Activated naive CD4-positive, alpha-beta T cell treated with anti-CD3 and anti-CD28 coated beads for 36 hours (primary cell): Measurements from ENCODE around the gene FOXP3. TPM values are rescaled to one million over a fixed set of nuclear protein-coding genes. Genes with fewer than 3 reads are reported as not detected.
A peak's percentile ranks its signal among the peaks of the same experiment; 100 is the strongest.

Source experiments
- CTCF ChIA-PET: fragments of 350-600 bp; sonication (Branson Sonifier 250); formaldehyde crosslinking; loops from one replicate; lab custom pipeline; 2021; ENCODE audit warnings: antibody characterized with exemption; lab: Charles Lee
- DNase-seq: peaks from one replicate; pipeline ENCODE4 v3.0.0-alpha.2; 2020
- H3K27ac Mint-ChIP-seq: one replicate; pipeline ENCODE4 v1.8.0; 2021; ENCODE audit warnings: mild to moderate bottlenecking, mixed read lengths
- H3K27me3 Mint-ChIP-seq: one replicate; pipeline ENCODE4 v1.8.0; 2021; ENCODE audit warnings: low read depth, mixed read lengths
- H3K36me3 Mint-ChIP-seq: one replicate; pipeline ENCODE4 v1.8.0; 2021; ENCODE audit warnings: low read depth, mixed read lengths
- H3K4me1 Mint-ChIP-seq: one replicate; pipeline ENCODE4 v1.8.0; 2021; ENCODE audit warnings: low read depth, mixed read lengths
- H3K4me3 Mint-ChIP-seq: one replicate; pipeline ENCODE4 v1.8.0; 2021; ENCODE audit warnings: mild to moderate bottlenecking, moderate library complexity, mixed read lengths
- H3K9me3 Mint-ChIP-seq: one replicate; pipeline ENCODE4 v1.8.0; 2021; ENCODE audit warnings: mixed read lengths
- intact Hi-C: fragments of 100-400 bp; cut with micrococcal nuclease; formaldehyde crosslinking; loops from one replicate; pipeline ENCODE4 v1.15.1; 2023
- total RNA-seq, 2 experiments: library from RNA; stranded (reverse); gene quantifications; one replicate each; pipeline ENCODE4 v1.2.3, GENCODE V29; 2021

FOXP3 gene
- total RNA-seq, 2 experiments from 2014 or later = 7.1 to 7.5 TPM

- H3K36me3 Mint-ChIP-seq = no peaks in the 10 kb centered on the region
- peak; percentile 27 for DNase-seq
- intact Hi-C loops = loop anchor here (1.0 kb wide), 1 partner anchor 9 kb away; the partner anchor contains the start of gene SYP
- no peak overlapping the region for H3K4me3 Mint-ChIP-seq
- H3K4me1 Mint-ChIP-seq = no peaks in the 10 kb centered on the region
- no peak overlapping the region for H3K27ac Mint-ChIP-seq
- no peaks in the 10 kb centered on the region for H3K9me3 Mint-ChIP-seq
- no peaks in the 10 kb centered on the region for H3K27me3 Mint-ChIP-seq
- CTCF ChIA-PET = interaction anchor here (0.6 kb wide), 1 partner anchor 41 kb away, joined by 3 read pairs; no protein-coding TSS in a partner anchor
These were observed 54.9 kb downstream of the FOXP3 start for GRCh38 chrX:49209434-49210251.

DNA sequence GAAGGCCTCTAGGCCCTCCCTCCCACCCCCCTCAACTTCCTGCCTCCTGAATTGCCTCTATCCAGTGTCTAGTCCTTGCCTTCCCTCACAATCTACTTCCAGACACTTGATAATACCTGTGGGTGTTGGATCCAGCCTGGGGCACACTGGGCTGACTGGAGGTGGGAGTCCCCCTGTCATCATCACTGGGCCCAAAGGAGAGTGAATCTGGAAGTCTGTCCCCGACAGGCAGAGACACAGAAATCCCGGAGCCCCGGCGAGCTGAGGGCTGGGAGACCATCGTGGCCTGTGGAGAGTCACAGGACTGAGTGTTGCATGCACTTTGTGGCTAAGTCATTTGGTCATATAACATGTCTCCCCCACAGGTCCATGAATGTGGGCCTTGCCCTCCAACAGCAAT, 56.1 kb downstream of the FOXP3 start:
- CTCF ChIA-PET = no interaction called here
- DNase-seq = no peak
- Mint-ChIP-seq H3K4me3 (no peak overlapping the region), H3K36me3 (no peaks in the 10 kb centered on the region), H3K4me1 (no peaks in the 10 kb centered on the region), H3K9me3 (no peaks in the 10 kb centered on the region), H3K27me3 (no peaks in the 10 kb centered on the region), H3K27ac (no peak overlapping the region)
- intact Hi-C loops = no loop called here

GRCh38 chrX:49206543-49206942, 58.0 kb downstream of the FOXP3 start:
- Mint-ChIP-seq H3K4me1 (no peaks in the 10 kb centered on the region), H3K27ac (no peak overlapping the region), H3K9me3 (no peaks in the 10 kb centered on the region), H3K27me3 (no peaks in the 10 kb centered on the region), H3K4me3 (no peak overlapping the region), H3K36me3 (no peaks in the 10 kb centered on the region)
- intact Hi-C loops = no loop called here
- CTCF ChIA-PET = no interaction called here
- no peak for DNase-seq

DNA sequence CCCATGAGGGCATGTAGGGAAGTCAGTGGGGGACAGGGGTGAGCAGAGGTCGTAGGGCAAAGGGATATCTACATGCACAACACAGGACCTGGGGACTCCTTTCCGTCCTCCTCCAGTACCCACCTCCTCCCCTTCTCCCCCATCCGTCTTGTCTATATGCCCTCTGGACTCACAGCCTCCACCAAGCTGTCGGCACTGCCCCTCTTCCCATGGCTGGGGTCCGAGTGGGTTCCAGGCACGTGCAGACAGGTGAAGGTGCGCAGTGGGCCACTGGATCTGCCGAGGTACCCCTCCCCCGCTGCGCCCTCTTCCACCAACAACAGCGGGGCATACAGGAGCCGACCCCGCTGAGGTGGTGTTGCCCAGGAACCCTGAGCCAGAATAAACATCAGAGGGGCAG, 59.1 kb downstream of the FOXP3 start:
- Mint-ChIP-seq H3K4me3 (no peak overlapping the region), H3K9me3 (no peaks in the 10 kb centered on the region), H3K4me1 (peaks cover 2% of the 10 kb centered on the region), H3K27ac (no peak overlapping the region), H3K36me3 (no peaks in the 10 kb centered on the region), H3K27me3 (no peaks in the 10 kb centered on the region)
- DNase-seq = no peak
- intact Hi-C loops = no loop called here
- CTCF ChIA-PET = no interaction called here

DNA sequence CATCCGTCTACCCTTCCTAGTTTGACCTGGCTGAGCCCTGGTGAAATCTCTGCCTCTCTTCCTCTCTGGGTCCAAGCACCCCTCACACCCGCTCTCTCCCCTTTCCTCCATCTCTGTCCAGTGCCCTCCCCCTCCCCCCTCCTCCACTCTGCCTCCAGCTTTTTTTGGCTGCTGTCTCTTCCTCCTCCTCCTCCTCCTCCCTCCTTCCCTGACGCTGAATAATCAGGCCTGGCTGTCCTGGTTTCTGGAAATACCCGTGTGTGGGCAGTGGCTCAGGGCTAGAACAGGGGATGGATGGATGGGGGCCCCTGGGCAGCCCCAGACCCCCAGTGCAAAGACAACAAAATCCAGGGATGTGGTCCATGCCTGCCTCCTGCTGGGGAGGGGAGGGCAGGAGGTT, 59.8 kb downstream of the FOXP3 start:
- CTCF ChIA-PET = no interaction called here

GRCh38 chrX:49204017-49204416, 60.5 kb downstream of the FOXP3 start:
- Mint-ChIP-seq H3K27me3 (no peaks in the 10 kb centered on the region), H3K4me3 (no peak overlapping the region), H3K4me1 (peaks cover 7% of the 10 kb centered on the region), H3K27ac (no peak overlapping the region), H3K36me3 (no peaks in the 10 kb centered on the region), H3K9me3 (no peaks in the 10 kb centered on the region)
- no peak for DNase-seq
- CTCF ChIA-PET = no interaction called here
- intact Hi-C loops = no loop called here

More for the DNA sequence above, 59.8 kb downstream of the FOXP3 start:
- no peaks in the 10 kb centered on the region for H3K36me3 Mint-ChIP-seq
- DNase-seq = no peak
- intact Hi-C loops = no loop called here
- H3K27me3 Mint-ChIP-seq = no peaks in the 10 kb centered on the region
- H3K4me1 Mint-ChIP-seq = peaks cover 4% of the 10 kb centered on the region
- no peak overlapping the region for H3K4me3 Mint-ChIP-seq
- H3K27ac Mint-ChIP-seq = no peak overlapping the region
- H3K9me3 Mint-ChIP-seq = no peaks in the 10 kb centered on the region

GRCh38 chrX:49203536-49203935, 61.0 kb downstream of the FOXP3 start:
- no peaks in the 10 kb centered on the region for H3K36me3 Mint-ChIP-seq
- intact Hi-C loops = no loop called here
- peaks cover 12% of the 10 kb centered on the region for H3K4me1 Mint-ChIP-seq
- H3K27me3 Mint-ChIP-seq = no peaks in the 10 kb centered on the region
- no peak overlapping the region for H3K27ac Mint-ChIP-seq
- no peak overlapping the region for H3K4me3 Mint-ChIP-seq
- CTCF ChIA-PET = no interaction called here
- DNase-seq = no peak
- H3K9me3 Mint-ChIP-seq = no peaks in the 10 kb centered on the region

DNA sequence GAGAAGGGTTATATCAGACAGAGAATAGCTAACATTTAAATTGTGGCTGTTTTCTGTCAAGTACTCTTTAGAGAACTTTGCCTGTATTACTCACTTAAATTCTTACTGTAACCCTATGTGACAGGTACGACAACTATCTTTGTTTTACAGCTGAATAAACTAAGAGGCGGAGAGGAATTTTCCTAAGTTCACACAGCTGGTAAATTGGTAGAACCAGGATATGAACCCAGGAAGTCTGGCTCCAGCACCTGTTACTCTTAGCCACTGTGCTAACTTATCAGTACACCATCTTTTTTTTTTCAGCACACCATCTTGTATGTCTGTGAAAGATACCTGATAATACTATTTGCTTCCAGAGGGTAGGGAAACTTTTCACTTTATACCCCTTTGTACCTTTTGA, 62.5 kb downstream of the FOXP3 start:
- Mint-ChIP-seq H3K36me3 (no peaks in the 10 kb centered on the region), H3K27ac (no peak overlapping the region)
- intact Hi-C loops = no loop called here

More for the DNA sequence above, 62.5 kb downstream of the FOXP3 start:
- CTCF ChIA-PET = no interaction called here
- DNase-seq = no peak
- H3K4me3 Mint-ChIP-seq = no peak overlapping the region
- H3K4me1 Mint-ChIP-seq = peaks cover 19% of the 10 kb centered on the region
- H3K27me3 Mint-ChIP-seq = no peaks in the 10 kb centered on the region
- H3K9me3 Mint-ChIP-seq = no peaks in the 10 kb centered on the region

Other genes starting within 250 kb of the FOXP3 start
- 10 to 100 TPM; 34.7 to 35.5 TPM for gene TFE3, start 221.4 kb downstream of the FOXP3 start, total RNA-seq
- 1 to 10 TPM; 2.1 to 2.2 TPM for gene CCDC120, start 205.7 kb downstream of the FOXP3 start, total RNA-seq
- 10 to 100 TPM; 14.5 to 14.8 TPM for gene PRAF2, start 190.7 kb downstream of the FOXP3 start, total RNA-seq
- gene WDR45, start 184.8 kb downstream of the FOXP3 start, total RNA-seq = 10 to 100 TPM; 17.9 to 22.5 TPM
- gene GPKOW, start 141.0 kb downstream of the FOXP3 start, total RNA-seq = 10 to 100 TPM; 18.6 to 19.9 TPM
- under 1 TPM; 0.25 to 0.26 TPM for gene MAGIX, start 102.0 kb downstream of the FOXP3 start, total RNA-seq
- gene PLP2, start 92.8 kb downstream of the FOXP3 start, total RNA-seq = 100 to 1,000 TPM; 143 to 145 TPM
- gene PRICKLE3, start 78.3 kb downstream of the FOXP3 start, total RNA-seq = 1 to 10 TPM; 9.2 to 9.3 TPM
- 1 to 10 TPM; 2.5 to 2.6 TPM for gene SYP, start 64.5 kb downstream of the FOXP3 start, total RNA-seq
- gene CACNA1F, start 31.4 kb downstream of the FOXP3 start, total RNA-seq = 1 to 10 TPM in 1 of 2 experiments, under 1 TPM in 1; 0.62 to 1.0 TPM
- 10 to 100 TPM; 16.4 to 18.5 TPM for gene CCDC22, start 29.2 kb downstream of the FOXP3 start, total RNA-seq
- gene PPP1R3F, start 5.1 kb upstream of the FOXP3 start, total RNA-seq = 1 to 10 TPM; 2.4 to 3.4 TPM
- gene GAGE10, start 38.9 kb upstream of the FOXP3 start, total RNA-seq = not detected
- not detected for gene GAGE12J, start 57.3 kb upstream of the FOXP3 start, total RNA-seq
- gene GAGE13, start 66.9 kb upstream of the FOXP3 start, total RNA-seq = not detected